Sigmoid colon (tissue), 4 donors: Measurements from ENCODE around the gene EVC.

Source experiments
- CTCF ChIP-seq, 4 experiments: fragments of 450-650 bp in 3 of 4; fragments of 200-600 bp in 1 of 4; IDR thresholded peaks; one replicate each; pipeline ENCODE4 v1.5.1; 2016 to 2019; ENCODE audit warnings: antibody characterized with exemption in 4 of 4, mild to moderate bottlenecking in 3 of 4, moderate library complexity in 2 of 4
- POLR2A ChIP-seq, 2 donors: fragments of 450-650 bp; IDR thresholded peaks; one replicate each; pipeline ENCODE4 v1.6.1; 2016; ENCODE audit warnings: antibody characterized with exemption in 2 of 2, mild to moderate bottlenecking in 2 of 2, moderate library complexity in 2 of 2
- POLR2AphosphoS5 ChIP-seq, 4 donors: sonication (generic); formaldehyde crosslinking; IDR thresholded peaks; one replicate each; pipeline ENCODE4 v1.6.1; 2017; ENCODE audit warnings: antibody characterized with exemption in 4 of 4

- no peak for TF ChIP-seq CTCF (IDR thresholded peaks at IDR 0.05)
- TF ChIP-seq POLR2AphosphoS5 (IDR thresholded peaks at IDR 0.05) = no peak
- no peak for TF ChIP-seq POLR2A (IDR thresholded peaks at IDR 0.05)
These were observed 90.7 kb downstream of the EVC start for GRCh38 chr4:5801696-5802095.
